NCI-H1436 treated with DMSO at 0.1 percent for 48 hours (cell line): ENCODE results near the gene FREM1.

Experiments
- DNase-seq: peaks from one replicate; lab custom pipeline; 2025; lab: John Stamatoyannopoulos, UW

FREM1 gene

DNA sequence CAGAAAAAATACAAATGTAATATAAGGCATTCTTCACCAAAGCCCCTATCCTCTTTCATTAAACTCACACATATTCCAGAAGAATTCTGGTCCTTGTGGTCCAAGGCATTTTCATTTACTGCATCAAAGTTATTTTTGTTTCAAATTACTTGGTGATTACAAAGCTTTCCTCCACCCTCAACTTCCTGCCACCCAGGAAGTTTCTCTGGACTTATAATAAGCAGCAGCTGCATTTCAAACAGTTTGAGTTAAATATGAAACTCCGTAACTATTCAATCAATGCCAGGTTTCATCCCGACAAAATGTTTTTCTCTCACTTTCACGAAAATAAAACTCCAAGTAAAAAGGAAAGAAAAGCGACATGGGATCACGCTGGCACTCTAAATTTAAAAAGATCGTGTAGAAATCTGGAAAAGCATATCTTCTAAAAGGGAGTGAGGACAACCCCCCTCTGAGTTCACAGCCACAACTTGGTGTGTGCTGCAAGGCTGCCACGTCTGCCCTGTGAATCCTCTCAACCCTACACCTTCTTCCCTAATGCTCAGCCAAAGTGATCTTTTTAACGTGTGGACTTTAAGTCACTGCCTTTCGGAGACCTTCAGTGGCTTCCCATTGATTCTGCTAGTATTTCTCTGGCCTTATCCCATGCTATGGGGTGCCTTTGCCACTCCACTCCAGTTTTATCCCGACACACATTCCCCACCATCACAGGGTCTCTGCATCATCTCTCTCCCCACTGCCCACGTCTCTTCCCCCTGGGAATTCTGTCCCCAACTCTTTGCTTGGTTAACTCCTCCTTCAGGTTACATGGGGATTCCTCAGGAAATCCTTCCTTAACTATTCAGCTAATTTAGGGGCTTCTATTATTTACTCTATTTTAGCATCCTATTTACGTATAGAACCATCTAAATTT is 96.6 kb downstream of the FREM1 start:
- DNase-seq: no peak

DNA sequence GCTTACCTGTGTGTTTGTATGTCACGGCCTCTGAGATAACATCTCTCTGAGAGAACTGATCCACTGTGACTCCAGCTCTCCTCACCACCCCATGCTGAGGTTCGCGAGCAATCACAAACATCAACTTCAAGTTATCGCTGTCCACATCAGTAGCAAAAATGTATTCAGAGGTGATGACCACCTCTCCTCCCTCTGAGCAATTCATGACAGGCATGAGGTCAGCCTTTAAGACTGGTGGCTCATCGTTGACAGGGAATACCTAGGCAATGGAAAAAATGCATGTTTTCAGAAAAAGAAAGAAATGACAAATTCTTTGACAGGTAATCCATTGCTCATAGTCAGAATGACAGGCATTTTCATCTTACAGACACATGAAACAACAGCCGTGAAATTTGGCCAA is 97.4 kb downstream of the FREM1 start:
- no peak for DNase-seq

DNA sequence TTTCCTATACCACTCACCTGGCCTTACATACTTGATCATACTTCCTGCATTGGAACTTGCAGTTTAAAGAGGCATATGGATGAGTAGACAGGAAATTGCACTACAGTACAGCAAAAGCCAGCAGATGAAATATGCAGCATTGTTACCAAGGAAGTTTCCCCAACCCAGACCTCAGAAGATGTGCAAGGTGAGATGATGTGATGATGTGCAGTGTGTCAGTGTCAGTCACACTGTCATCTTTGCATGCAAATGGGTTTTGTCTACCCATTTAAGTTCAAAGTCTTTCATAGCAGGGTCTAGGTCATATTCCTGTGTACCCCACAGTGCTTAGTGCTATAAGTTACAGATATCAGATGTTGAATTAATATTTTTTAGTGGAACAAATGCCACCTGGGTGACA is 98.4 kb downstream of the FREM1 start:
- DNase-seq: no peak

DNA sequence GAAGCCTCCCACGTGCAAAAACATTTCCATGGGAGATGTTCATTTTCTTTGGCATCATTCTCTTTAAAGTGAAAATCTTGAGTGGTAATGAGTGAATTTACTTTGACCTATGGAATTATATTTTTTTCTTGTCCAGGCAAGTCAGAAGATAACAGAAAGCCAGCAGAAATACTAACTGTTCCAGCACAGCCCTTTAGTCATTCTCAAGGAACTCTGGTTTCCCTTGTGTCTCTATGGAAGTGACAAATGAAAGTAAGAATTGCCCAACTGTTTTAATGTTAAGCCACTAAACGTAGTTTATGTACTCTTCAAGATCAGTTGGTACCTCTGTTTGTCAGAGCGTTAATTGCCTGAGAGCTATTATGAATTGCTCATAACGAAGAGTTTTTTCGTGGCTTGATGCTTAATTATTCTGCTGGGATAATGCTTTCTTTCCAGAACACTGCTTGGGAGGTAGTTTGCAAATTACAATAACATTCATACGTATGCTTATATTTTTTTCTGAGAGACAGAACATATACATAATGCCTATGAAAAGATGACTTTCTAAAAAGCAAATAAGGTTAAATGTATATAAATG is 103.2 kb downstream of the FREM1 start:
- no peak for DNase-seq

DNA sequence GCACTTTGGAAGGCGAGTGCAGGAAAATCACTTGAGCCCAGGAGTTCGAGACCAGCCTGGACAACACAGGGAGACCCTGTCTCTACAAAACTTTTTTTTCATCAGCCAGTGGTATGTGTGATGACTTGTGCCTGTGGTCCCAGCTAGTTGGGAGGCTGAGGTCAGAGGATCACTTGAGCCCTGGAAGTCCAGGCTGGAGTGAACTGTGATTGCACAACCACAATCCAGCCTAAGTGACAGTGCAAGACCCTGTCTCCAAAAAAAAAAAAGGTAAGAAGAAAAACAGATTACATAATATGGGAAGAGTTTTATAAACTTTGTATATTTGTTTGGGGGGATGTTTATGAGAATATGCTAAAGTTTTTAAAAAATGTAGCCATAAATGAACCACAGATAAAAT is 111.2 kb downstream of the FREM1 start:
- no peak for DNase-seq

DNA sequence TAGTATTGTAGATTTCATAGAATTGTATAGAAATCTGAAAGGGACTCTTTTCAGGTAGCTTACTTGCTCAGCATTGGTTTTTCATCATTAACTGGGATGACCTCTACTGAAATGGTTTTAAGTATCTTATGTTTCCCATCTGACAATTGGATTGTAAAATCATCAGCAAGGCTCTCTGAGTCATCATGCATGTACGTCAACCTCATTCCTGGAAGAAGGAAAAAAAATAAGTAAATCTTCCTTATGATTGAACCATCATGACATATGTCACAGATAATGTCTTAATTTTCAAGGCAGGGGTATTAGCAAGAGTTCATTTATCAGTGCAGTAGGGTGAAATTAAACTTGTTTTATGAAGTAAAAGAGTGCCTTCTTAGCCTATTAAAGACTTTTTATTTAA is 112.8 kb downstream of the FREM1 start:
- DNase-seq: no peak

DNA sequence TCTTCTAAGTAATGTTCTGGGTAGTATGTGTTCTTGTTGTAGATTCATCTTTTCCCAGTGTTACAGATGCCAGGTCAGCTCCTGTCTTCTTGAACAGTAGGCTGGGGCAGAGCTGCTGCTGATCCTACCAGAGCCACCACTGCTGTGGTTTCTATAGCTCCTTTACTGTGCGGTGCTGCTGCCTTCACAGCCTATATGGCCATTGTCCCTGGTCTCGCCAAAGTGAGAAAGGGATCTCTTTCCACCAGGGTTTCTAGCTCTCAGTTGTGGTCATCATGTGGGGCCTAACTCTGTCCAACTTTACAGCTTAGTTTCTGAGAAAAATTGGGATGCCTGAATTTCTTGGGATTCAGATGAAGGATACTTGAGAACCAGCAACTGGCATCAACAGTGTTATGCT is 116.8 kb downstream of the FREM1 start:
- DNase-seq: no peak

DNA sequence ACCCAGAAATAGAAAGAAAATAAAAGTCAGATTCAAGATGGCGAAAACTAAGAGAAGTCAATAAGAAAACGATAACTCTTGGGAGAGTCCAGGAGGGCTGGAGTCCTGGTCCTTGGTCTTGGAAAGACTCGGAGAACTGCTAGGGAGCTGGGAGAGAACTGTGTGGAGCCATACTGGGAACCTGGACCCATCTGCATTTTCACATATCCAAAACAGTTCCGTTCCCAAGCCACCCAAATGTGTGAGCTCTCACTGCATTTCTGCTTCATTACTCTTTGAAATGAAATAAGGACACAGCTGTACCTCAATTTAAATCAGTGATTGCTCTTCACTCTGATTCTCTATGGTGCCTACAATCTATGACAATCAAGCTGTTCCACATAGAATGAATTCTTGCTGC is 119.6 kb downstream of the FREM1 start:
- no peak for DNase-seq

DNA sequence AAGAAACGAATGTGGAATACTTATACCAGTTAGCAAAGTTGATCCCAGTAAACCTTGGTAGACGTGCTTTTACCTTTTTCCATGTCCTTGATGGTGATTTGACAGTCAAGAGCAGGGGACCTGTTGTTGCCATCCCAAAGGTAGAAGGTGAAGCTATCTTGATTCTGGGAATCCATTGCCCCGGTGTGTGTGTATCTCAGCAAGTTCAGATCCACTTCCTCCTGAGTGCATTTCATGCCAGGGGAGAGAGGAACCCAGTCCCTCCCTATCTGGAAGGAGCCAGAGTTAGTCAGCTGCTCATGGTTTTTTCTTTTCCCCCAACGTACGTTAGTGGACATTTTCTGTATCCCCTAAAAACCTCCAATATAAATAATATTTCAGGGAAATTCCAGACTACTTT is 121.4 kb downstream of the FREM1 start:
- DNase-seq: no peak

DNA sequence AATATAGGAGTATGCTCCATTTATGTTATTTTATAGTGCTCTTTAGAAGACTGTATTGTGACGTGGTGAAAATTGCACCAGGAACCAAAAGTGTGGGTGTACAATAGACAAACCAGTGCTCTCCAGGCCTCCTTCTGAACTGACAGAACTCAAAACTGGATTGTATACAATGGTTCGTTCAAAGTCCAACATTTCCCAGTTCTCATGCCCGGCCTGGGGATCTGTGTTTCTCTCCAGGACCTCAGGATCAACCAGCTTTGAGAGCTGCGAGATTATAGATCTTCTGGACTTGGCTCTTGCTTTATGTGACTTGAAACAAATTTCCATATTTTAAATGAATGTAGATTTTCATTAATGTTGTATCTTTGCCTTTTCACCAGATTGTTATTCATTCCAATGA is 126.9 kb downstream of the FREM1 start:
- no peak for DNase-seq

DNA sequence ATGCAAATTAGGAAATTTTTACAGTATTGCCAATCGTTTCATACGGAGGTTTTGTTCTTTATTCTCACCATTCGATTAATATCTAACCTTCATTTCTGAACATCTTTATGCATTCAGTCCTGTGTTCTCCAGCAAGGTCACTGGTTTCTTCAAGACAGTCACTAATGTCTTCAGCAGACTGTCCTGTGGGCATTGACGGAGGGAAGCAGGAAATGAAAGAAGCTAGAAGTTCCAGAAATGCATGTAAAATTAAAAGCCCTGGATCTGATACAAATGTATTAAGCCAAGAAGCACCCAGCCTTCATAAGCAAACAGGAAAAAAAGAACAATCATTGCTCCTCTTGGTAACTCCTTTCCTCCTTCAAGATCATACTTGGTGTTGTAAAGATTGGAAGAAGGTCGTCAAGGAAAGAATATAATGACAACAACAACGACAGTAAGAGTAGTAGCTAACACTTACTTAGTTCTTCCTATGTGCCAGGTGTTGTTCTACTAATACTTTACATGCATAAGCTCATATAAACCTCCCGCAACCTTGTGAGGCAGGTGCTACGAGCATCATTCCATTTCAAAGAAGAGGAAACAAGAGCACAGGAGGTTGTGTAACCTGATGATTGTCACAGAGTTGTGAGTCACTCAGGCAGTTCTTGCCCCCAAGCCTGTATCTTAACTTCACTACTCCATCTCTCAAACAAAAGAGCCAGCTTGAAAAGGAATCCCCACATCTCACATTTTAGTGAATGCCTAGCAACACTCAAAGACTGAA is 127.8 kb downstream of the FREM1 start:
- no peak for DNase-seq

DNA sequence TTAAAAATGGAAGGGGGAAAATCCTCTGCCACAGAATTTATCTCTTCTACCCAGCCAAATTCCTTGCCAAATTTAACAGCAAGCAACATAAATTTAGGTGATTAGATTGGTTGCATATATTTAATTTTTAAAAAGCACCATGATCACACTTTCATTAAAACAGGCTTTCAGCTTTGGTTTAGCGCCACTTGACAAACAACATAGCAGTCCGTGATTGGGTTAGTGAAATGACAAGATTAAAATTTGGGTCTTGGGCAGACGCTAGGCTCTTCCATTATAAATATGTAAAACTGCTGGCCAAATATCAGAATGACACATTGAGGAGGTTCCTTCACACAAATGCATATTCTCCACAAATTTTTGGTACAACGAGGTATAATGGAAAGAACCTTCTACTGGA is 129.5 kb downstream of the FREM1 start:
- no peak for DNase-seq

DNA sequence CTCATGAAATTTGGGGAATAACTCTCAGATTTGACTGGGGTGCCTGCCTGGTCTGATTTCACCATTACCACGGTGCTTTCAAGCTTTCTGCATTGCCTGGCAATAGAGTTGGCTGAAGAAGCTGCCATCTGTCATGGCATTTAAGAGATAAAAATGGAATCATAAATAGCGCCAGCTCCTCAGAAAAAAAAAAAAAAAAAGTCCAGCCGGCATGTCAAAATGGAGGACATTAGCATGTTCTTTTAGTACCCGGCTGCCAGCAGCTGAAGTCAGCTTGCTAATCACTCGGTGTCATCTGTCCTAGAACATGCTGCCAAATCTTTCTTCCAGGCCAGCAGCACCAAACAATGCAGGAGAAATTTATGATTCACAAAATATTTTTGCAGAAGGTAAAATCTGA is 130.0 kb downstream of the FREM1 start:
- no peak for DNase-seq

DNA sequence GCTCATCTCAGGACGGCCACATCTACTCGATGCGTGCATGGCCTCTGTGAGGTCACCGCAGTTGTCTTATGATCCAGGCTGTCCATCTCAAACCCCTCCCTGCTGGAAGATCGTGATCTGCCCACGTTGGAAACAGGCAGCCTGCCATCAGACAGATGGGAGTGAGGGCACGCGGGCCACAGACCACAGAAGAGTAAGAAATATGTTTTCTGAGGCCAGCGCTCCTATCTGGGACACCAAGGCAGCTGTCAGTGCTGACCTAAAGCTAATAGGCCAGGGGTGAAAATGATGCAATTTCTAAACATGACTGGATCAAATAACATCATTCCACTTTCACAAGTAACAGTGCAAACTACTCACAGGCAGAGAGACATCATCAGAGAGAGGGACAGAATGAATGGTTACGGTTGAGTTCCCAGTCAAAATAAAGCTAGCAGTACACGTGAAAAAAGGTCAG is 130.6 kb downstream of the FREM1 start:
- DNase-seq: no peak

DNA sequence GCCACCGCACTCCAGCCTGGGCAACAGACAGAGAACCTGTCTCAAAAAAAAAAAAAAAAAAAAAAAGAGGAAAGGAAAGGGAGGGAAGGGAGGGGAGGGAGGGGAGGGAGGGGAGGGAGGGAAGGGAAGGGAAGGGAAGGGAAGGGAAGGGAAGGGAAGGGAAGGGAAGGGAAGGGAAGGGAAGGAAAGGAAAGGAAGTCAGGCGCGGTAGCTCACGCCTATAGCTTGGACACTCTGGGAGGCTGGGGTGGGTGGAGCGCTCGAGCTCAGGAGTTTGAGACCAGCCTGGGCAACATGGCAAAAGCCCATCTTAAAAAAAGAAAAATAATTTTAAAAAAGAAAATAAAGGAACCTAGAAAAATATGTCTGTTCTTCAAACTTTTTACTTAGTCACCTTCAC is 131.7 kb downstream of the FREM1 start:
- DNase-seq: no peak

DNA sequence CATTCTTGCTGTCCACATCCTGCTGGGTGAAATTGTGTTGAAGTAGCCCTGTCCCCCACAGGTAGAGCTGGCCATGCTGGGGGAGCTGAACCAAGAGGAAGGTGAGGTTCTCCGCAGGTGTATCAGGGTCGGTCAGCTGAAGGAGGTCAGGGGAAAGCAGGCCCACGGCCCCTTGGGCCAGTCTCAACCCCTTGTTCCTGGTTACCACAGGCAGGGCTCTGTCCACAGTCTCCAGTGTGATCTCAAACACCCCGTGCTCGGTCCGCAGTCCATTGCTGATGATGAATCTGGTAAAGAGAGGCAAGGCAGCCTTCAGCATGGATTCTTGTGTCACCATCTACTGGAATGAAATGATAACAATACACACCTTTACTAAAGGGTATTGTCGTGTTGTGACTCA is 134.3 kb downstream of the FREM1 start:
- DNase-seq: no peak

DNA sequence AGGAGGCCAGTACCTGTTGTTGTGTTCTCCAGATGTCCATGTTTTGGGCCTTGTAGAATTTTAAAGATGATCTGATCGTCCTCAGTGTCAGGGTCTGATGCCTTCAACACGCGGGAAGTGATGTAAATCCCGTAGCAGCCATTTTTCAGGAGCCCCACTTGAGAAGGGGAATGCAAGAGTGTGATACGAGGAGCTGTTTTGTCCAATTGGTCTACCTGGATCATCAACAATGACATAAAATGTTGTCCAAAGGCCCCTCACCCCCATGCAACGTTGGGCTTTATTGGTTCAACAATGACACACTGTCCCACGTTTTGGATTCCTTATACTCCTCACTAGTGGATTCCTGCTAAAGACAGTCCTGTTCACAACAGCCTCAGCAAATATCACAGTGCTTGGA is 139.6 kb downstream of the FREM1 start:
- DNase-seq: no peak

DNA sequence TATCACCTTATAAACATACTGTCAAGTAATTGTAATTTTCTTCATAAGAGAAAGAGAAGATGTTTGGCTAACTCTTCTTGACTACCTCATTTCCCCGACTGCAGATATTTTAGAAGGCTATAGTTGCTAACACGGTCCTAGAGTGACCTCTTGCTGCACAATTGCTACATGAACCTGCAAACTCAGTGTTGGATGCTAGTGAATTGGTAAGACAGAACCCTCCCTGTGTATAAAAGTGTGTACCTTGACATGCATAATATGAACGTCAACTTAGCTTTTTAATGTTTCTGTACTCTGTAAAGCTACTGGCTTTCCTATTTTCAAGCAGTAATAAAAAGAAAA is 141.0 kb downstream of the FREM1 start:
- no peak for DNase-seq

DNA sequence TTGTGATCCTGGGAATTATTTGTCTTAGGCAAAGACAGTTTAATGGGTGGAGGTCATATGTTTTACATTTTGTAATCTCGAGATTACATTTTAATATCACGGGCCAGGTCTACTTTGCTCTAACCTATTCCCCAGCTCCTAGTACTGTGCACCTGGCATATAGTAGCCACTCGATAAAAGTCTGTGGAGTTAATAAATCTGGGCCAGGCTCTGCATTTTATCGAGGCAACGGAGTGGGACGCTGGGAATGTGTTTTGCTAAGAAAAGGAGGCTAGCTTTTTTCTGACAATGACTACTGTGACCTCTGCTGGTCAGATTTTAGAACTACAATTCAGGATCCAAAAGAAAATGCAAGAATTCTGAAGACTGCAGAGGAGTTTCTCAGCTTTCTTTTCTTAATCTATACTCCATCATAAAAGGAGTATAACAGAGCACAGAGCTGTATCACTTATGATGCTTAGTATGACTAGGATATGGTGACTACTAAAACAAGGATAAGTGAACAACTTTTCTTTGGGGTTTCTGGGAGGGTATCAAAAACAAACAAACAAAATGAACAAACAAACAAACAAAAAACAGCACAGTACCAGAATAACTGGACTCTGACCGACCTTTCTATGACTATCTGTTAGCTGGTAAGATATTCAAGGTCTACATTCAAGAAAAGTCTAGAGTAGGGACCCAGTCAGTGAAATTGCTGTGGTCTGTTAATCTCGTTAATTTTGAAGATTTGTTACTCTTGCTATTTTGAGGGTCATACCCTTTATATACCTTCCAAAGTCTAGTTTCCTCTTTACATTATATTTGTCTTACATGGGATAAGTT is 141.6 kb downstream of the FREM1 start:
- DNase-seq: no peak

DNA sequence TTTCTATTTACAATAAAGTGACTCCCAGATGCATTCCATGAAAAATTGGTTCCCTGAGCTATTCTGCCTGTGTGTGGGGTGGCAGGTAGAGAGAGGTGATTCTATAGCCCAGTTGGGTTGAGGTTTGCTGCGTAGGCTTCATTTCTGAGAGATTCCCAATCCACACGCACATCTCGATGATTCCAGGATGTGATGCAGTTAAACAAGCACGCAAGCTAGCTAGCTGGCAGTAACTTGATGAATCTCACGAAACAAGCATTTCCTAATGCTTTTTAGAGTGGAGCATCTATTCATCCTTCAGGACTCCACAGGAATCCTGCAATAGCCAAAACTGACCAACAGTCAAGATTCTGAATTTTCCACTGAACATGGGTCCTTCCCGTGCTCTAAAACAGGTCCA is 143.9 kb downstream of the FREM1 start:
- DNase-seq: no peak

DNA sequence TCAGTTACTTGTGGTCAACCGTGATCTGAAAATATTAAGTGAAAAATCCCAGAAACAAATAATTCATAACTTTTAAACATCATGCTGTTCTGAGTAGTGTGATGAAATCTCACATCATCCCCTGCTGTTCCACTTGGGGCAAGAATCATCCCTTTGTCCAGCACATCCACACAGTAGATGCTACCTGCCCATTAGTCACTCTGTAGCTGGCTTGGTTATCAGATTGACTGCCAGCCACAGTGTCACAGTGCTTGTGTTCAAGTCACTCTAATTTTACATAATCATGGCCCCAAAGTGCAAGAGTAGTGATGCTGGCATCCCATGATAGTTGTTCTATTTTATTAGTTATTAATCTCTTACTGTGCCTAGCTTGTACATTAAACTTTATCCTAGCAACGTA is 148.6 kb downstream of the FREM1 start:
- no peak for DNase-seq

DNA sequence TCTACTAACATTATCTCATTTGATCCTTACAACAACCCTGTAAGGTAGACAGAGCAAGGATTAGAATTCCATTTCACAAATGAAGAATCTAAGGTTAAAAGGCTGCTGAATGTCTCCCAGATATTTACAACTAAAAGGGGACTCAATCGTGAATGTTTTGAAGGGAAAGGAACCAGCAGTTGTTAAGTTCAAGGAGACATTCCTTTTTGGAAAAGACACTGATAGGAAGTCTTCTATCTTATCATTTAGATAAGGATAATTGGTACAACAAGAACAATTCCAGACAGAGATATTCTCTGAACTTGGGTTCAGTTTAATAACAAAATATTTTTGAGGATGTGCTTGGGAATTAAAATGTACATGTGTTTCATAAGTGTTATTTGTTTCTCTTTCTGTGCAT is 150.2 kb downstream of the FREM1 start:
- no peak for DNase-seq
